ENCODE results near the gene FAM107B. TPM values are rescaled to one million over a fixed set of nuclear protein-coding genes. Genes with fewer than 3 reads are reported as not detected.

Gene FAM107B
- total and polyA plus RNA-seq, 7 donors: 12.8 to 111 (median 15.0) TPM

DNA sequence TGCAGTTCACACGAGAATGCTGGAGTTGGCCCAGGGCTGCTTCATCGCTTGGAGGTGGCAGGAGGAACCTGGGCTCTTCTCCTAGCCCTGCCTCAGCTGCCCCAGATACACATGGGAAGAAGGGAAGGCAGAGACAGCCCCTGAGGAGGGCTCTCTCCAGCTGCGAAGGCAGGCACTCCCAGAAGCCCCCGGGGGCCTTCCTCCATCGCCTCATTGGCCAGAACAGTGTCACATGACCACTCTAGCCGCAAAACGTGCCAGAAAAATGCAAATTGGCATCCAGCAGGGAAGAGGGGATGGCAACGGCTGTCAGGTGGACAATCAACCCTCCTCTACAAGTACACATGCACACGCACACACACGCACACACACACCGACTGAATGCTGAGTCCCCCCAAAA is 226.2 kb downstream of the FAM107B start:
- 91 to 92% methylated on average over 11 of the region's 11 CpGs for WGBS, 2 donors
- H3K36me3 ChIP-seq: no peaks in the 10 kb centered on the region
- TF ChIP-seq POLR2AphosphoS5 (IDR thresholded peaks at IDR 0.05) (no peak), POLR2A (IDR thresholded peaks at IDR 0.05) (no peak), EP300 (IDR thresholded peaks at IDR 0.05) (no peak)
- TF ChIP-seq, protein P1, sequence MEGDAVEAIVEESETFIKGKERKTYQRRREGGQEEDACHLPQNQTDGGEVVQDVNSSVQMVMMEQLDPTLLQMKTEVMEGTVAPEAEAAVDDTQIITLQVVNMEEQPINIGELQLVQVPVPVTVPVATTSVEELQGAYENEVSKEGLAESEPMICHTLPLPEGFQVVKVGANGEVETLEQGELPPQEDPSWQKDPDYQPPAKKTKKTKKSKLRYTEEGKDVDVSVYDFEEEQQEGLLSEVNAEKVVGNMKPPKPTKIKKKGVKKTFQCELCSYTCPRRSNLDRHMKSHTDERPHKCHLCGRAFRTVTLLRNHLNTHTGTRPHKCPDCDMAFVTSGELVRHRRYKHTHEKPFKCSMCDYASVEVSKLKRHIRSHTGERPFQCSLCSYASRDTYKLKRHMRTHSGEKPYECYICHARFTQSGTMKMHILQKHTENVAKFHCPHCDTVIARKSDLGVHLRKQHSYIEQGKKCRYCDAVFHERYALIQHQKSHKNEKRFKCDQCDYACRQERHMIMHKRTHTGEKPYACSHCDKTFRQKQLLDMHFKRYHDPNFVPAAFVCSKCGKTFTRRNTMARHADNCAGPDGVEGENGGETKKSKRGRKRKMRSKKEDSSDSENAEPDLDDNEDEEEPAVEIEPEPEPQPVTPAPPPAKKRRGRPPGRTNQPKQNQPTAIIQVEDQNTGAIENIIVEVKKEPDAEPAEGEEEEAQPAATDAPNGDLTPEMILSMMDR (IDR thresholded peaks at IDR 0.05): no peak
- DNase-seq: no peak
- no peak overlapping the region for H3K27ac ChIP-seq
- H3K4me1 ChIP-seq: peaks cover 0 to 14% (median 5%) of the 10 kb centered on the region in 4 donors
- no peaks in the 10 kb centered on the region for H3K9me3 ChIP-seq
- intact Hi-C loops (cut with DNase I): no loop called here
- H3K27me3 ChIP-seq: no peaks in the 10 kb centered on the region
- no peak overlapping the region for H3K4me3 ChIP-seq

DNA sequence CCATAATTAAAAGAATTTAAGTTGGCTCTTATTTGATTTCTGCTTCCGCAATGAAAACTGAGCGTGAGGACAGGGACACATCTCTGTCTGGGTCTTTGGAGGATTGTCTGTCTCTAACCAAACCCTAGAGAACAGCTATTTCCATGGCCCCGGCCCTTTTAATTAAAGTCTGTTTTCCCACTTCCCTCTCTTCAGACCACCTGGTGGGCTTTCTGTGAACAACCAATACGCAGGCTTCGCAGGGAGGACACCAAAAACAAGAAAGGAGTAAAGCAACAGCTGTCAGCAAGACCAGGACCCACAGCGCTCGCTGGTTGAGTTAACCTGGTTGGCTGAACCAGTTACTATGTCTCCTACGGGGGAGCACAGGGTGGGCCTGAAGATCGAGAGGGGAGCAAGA is 226.9 kb downstream of the FAM107B start:
- Histone ChIP-seq H3K36me3 (no peaks in the 10 kb centered on the region), H3K27ac (no peak overlapping the region), H3K27me3 (no peaks in the 10 kb centered on the region), H3K9me3 (no peaks in the 10 kb centered on the region), H3K4me1 (peaks cover 0 to 14% (median 5%) of the 10 kb centered on the region in 4 donors), H3K4me3 (no peak overlapping the region)
- DNase-seq: no peak
- no peak for TF ChIP-seq POLR2A (IDR thresholded peaks at IDR 0.05)
- 89 to 96% methylated on average over 9 of the region's 9 CpGs for WGBS, 2 donors
- intact Hi-C loops (cut with DNase I): no loop called here

DNA sequence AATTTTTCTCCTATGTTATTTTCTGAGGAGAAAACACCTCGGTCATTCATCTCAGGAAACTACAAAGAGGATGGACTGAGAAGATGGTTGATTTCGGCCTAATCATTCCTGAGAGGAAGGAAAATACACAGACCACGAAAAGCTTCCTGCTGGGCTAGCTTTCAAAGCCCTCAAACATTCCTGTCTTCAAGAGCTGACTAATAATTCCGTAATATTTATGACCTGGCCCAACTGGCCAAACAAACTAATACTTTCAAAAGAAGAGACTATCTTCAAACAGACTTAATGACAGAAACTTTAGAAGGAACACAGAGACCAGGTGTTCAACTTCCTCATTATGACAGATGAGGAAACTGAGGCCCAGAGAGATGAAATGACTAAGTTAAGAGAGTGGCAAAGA is 228.9 kb downstream of the FAM107B start:
- no peaks in the 10 kb centered on the region for H3K9me3 ChIP-seq
- no peak for DNase-seq
- H3K4me3 ChIP-seq: no peak overlapping the region
- peaks cover 0 to 14% (median 5%) of the 10 kb centered on the region in 4 donors for H3K4me1 ChIP-seq
- H3K27ac ChIP-seq: no peak overlapping the region
- TF ChIP-seq POLR2AphosphoS5 (IDR thresholded peaks at IDR 0.05) (peak in 1 of 4 donors; percentile 43), EP300 (IDR thresholded peaks at IDR 0.05) (no peak)
- no peaks in the 10 kb centered on the region for H3K27me3 ChIP-seq
- intact Hi-C loops (cut with DNase I): no loop called here
- WGBS, 2 donors: 60 to 84% methylated on average over 4 of the region's 4 CpGs
- no peaks in the 10 kb centered on the region for H3K36me3 ChIP-seq

DNA sequence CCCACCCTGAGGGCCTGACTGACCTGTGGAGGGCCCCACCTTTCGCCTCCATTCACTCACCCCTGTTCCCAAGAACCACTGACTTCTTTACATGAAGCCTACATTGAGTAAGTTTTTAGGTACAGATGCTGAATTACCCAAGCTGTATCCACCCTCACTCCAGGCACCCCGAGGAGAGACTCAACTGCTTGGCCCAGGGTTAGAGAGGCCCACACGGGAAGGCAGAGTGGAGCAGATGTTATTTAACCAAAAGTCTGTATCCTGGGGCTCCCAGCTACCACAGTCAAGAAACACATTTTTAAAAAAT is 230.8 kb downstream of the FAM107B start:
- Histone ChIP-seq H3K9me3 (no peaks in the 10 kb centered on the region), H3K36me3 (no peaks in the 10 kb centered on the region), H3K27me3 (no peaks in the 10 kb centered on the region), H3K4me3 (no peak overlapping the region), H3K27ac (no peak overlapping the region), H3K4me1 (peaks cover 0 to 14% (median 5%) of the 10 kb centered on the region in 4 donors)
- no peak for TF ChIP-seq EP300 (IDR thresholded peaks at IDR 0.05)
- no peak for TF ChIP-seq POLR2A (IDR thresholded peaks at IDR 0.05)
- TF ChIP-seq, protein P1 (IDR thresholded peaks at IDR 0.05): no peak
- TF ChIP-seq POLR2AphosphoS5 (IDR thresholded peaks at IDR 0.05): no peak
- no peak for DNase-seq
- intact Hi-C loops (cut with DNase I): no loop called here
- 93 to 94% methylated on average over 3 of the region's 3 CpGs for WGBS, 2 donors

DNA sequence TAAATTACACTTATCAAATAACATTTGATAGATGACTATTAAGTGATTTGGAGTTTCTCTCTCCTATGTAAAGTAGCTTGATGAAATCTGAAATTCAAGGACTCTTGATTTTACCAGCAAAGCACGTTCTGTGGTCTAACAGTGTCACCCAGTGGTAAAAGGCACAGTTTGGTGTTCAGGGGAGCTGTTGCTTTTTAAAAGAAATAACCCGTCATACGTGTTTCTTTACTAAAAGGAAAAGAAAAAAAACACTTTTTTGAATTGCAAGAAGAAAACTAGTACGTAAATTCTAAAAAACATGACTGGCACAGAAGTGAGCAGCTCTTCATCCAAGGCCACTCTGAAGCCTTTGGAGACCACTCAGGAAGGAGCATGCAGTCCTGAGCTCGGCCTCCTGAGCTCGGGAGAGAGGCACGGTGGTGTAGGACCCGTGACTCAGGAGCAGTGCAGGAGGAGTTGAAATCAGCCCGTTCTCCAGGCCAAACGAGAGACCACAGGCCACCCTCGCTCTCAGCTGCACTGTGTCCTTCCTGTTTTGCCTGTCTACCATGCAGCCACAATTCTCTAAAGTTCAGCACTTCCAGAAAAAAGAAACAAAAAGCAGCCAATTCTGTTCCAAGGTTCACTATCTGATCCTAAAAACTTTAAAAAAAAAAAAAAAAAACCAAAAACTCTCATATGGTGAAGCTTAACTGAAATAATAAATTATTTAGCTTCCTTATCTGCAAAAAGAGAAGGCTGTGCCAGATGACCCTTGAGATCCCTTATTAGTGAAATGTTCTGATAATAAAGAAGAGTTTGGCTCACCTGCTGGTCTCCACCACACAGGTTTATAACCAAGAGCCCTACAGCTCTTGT is 231.4 kb downstream of the FAM107B start:
- WGBS, 2 donors: 52 to 78% methylated on average over 11 of the region's 11 CpGs
- no peak for DNase-seq
- no peak overlapping the region for H3K4me3 ChIP-seq

More for the DNA sequence above, 231.4 kb downstream of the FAM107B start:
- H3K36me3 ChIP-seq: no peaks in the 10 kb centered on the region
- H3K4me1 ChIP-seq: peaks cover 0 to 14% (median 5%) of the 10 kb centered on the region in 4 donors
- TF ChIP-seq EP300 (IDR thresholded peaks at IDR 0.05) (no peak), POLR2AphosphoS5 (IDR thresholded peaks at IDR 0.05) (no peak), POLR2A (IDR thresholded peaks at IDR 0.05) (no peak)
- TF ChIP-seq, protein P1 (IDR thresholded peaks at IDR 0.05): no peak
- no peaks in the 10 kb centered on the region for H3K27me3 ChIP-seq
- peak overlapping the region in 2 of 4 donors; percentile 6 to 36 for H3K27ac ChIP-seq
- intact Hi-C loops (cut with DNase I): no loop called here
- no peaks in the 10 kb centered on the region for H3K9me3 ChIP-seq
